ENCODE results near the gene LMCD1.

The LMCD1 gene

GRCh38 chr3:8488877-8489276, 12.7 kb upstream of the LMCD1 start:
- H3K4me3 ChIP-seq (ENCODE audit: low read depth, low read length) = no peak overlapping the region
- no peaks in the 10 kb centered on the region for H3K9me3 ChIP-seq (ENCODE audit: severe bottlenecking)
- TF ChIP-seq CTCF (IDR thresholded peaks at IDR 0.05; ENCODE audit: low read depth, low read length) = no peak
- DNase-seq = no peak
- no peaks in the 10 kb centered on the region for H3K36me3 ChIP-seq
- H3K27ac ChIP-seq = no peak overlapping the region
- H3K27me3 ChIP-seq (ENCODE audit: insufficient read depth, low read depth, severe bottlenecking) = no peaks in the 10 kb centered on the region

- no peak for TF ChIP-seq CTCF (IDR thresholded peaks at IDR 0.05; ENCODE audit: low read depth, low read length)
- DNase-seq = no peak
- Histone ChIP-seq H3K36me3 (no peaks in the 10 kb centered on the region), H3K27me3 (ENCODE audit: insufficient read depth, low read depth, severe bottlenecking) (no peaks in the 10 kb centered on the region), H3K27ac (no peak overlapping the region), H3K4me3 (ENCODE audit: low read depth, low read length) (no peak overlapping the region), H3K9me3 (ENCODE audit: severe bottlenecking) (no peaks in the 10 kb centered on the region)
Measured at GRCh38 chr3:8489278-8489792, 12.3 kb upstream of the LMCD1 start.

GRCh38 chr3:8490079-8490552, 11.5 kb upstream of the LMCD1 start:
- Histone ChIP-seq H3K27ac (no peak overlapping the region), H3K36me3 (no peaks in the 10 kb centered on the region), H3K9me3 (ENCODE audit: severe bottlenecking) (no peaks in the 10 kb centered on the region), H3K27me3 (ENCODE audit: insufficient read depth, low read depth, severe bottlenecking) (no peaks in the 10 kb centered on the region), H3K4me3 (ENCODE audit: low read depth, low read length) (no peak overlapping the region)
- no peak for DNase-seq
- TF ChIP-seq CTCF (IDR thresholded peaks at IDR 0.05; ENCODE audit: low read depth, low read length) = no peak

DNA sequence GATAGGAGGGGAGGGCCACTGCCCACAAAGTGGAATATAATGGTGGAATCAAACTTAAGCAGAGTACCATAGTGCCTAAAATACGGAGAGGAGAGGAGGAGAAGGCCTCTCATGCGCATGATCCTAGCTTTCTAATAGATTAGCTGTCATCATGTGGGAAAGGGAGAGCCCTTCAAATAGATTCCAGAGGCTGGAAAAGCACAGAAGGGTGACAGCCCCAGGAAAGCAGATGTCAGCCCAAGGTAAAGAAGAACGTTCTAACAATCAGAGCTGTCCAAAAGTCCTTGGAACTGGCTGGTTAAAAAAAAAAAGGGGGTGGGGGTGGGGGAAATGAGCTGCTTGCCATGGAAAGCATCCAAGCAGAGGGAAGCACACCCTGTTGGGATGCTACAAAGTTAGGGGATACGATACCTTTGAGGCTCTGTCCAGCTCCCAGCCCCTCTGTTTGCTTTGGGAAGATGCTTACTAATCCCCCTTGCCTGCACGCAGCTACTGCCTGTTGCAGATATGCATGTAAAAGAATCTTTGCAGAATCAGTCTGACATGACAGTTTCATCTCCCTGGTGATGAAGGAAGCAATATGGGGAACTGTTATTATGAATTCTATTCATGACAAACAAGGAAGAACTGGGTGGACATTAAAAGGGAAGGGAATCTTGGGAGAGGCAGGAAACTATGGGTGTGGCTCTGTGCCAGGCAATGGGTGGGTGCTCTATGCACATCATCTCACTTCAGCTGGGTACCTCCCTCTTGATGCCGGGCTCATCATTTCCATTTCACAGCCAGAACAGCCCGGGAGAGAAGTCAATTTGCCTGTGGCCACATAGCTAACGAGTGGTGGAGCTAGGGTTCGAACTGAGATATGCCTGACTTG, 10.1 kb upstream of the LMCD1 start:
- Histone ChIP-seq H3K4me3 (ENCODE audit: low read depth, low read length) (no peak overlapping the region), H3K9me3 (ENCODE audit: severe bottlenecking) (no peaks in the 10 kb centered on the region), H3K27ac (no peak overlapping the region), H3K27me3 (ENCODE audit: insufficient read depth, low read depth, severe bottlenecking) (no peaks in the 10 kb centered on the region), H3K36me3 (no peaks in the 10 kb centered on the region)
- TF ChIP-seq CTCF (IDR thresholded peaks at IDR 0.05; ENCODE audit: low read depth, low read length) = no peak
- DNase-seq = no peak

DNA sequence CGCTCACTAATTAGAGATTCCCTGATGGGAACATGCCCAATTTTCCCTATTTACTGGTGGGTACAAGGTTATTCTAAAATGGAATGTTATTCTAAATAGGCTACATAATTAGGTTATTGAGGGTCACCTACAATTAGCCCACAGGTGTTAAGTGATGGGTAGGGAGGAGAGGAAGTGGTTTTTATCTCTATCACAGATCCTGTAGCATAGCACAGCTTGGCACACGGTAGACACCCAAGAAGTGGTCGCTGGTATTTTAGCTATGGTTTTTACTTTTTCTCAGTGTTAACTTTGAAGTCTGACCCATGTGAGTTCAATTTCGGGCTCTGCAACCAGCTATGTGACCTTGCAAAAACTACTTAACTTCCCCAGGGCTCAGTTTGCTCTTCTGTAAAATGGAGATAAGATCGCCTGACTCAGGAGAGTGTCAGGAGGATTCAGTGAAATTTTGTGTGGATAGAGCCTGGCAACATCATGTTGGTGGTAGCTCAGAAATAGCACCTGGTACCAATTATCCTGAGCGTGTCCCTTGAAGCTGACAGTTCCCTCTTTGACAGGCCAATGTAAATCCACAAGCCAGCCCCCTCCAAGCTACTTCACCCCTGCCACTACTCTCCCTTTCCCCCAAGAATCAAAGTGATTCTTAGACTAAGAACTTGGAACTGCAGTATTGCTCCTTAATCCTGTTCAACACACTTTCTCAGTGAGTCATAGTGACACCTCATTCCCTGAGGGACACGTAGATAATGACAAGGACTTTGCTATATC, 8.7 kb upstream of the LMCD1 start:
- H3K36me3 ChIP-seq = no peaks in the 10 kb centered on the region
- no peak for DNase-seq
- H3K27me3 ChIP-seq (ENCODE audit: insufficient read depth, low read depth, severe bottlenecking) = no peaks in the 10 kb centered on the region
- no peak overlapping the region for H3K4me3 ChIP-seq (ENCODE audit: low read depth, low read length)
- no peak overlapping the region for H3K27ac ChIP-seq
- no peaks in the 10 kb centered on the region for H3K9me3 ChIP-seq (ENCODE audit: severe bottlenecking)
- no peak for TF ChIP-seq CTCF (IDR thresholded peaks at IDR 0.05; ENCODE audit: low read depth, low read length)
